Keratinocyte (primary cell): ENCODE results near the gene MLIP. TPM values are rescaled to one million over a fixed set of nuclear protein-coding genes. Genes with fewer than 3 reads are reported as not detected.

Source experiments
- DNase-seq: peaks from one replicate; pipeline ENCODE4 v3.0.0-alpha.2; 2011; ENCODE audit warnings: low read depth, missing footprints, low spot score
- FAIRE-seq: peaks from 2 replicates; lab custom pipeline; 2011; peaks lifted over from hg19 to GRCh38; lab: Jason Lieb, UNC
- H2AFZ ChIP-seq: 2 replicates; pipeline ENCODE4 v1.6.0; 2012; ENCODE audit warnings: low read length, control low read depth, inconsistent platforms; ENCODE audit not compliant: control insufficient read depth
- H3K27ac ChIP-seq: 2 replicates; pipeline ENCODE4 v1.5.1; 2011; ENCODE audit warnings: low read length; ENCODE audit not compliant: control insufficient read depth, insufficient read depth
- H3K27me3 ChIP-seq: 3 replicates; pipeline ENCODE4 v1.6.0; 2011; ENCODE audit warnings: low read length; ENCODE audit not compliant: control insufficient read depth, insufficient read depth; ENCODE audit errors: extremely low read depth
- H3K36me3 ChIP-seq, 2 experiments: 2 replicates in 1 of 2; 3 replicates in 1 of 2; pipeline ENCODE4 v1.5.1; 2011; ENCODE audit warnings: low read length in 2 of 2, mild to moderate bottlenecking in 1 of 2; ENCODE audit not compliant: control insufficient read depth in 2 of 2, insufficient read depth in 2 of 2; ENCODE audit errors: extremely low read depth in 1 of 2
- H3K4me1 ChIP-seq: 3 replicates; pipeline ENCODE4 v1.5.1; 2011; ENCODE audit warnings: low read length; ENCODE audit not compliant: control insufficient read depth, insufficient read depth; ENCODE audit errors: extremely low read depth
- H3K4me2 ChIP-seq: 3 replicates; pipeline ENCODE4 v1.6.0; 2011; ENCODE audit warnings: low read depth, low read length; ENCODE audit not compliant: control insufficient read depth, insufficient read depth; ENCODE audit errors: extremely low read depth
- H3K4me3 ChIP-seq, 3 experiments: fragments of 200-600 bp in 1 of 3; sonication (generic) in 1 of 3; 2 replicates in 2 of 3; 3 replicates in 1 of 3; pipeline ENCODE4 v1.5.1; 2011 to 2016; ENCODE audit warnings: low read length in 3 of 3, mild to moderate bottlenecking in 3 of 3, control low read depth in 2 of 3, inconsistent platforms in 1 of 3, low read depth in 1 of 3, mixed read lengths in 1 of 3, mixed run types in 1 of 3, moderate library complexity in 1 of 3; ENCODE audit not compliant: control insufficient read depth in 2 of 3, insufficient read depth in 2 of 3; ENCODE audit errors: extremely low read depth in 1 of 3
- H3K79me2 ChIP-seq: 2 replicates; pipeline ENCODE4 v1.6.0; 2012; ENCODE audit warnings: low read length; ENCODE audit not compliant: control insufficient read depth, insufficient read depth
- H3K9ac ChIP-seq: 3 replicates; pipeline ENCODE4 v1.6.0; 2011; ENCODE audit warnings: low read length; ENCODE audit not compliant: control insufficient read depth, insufficient read depth; ENCODE audit errors: extremely low read depth
- H3K9me1 ChIP-seq: 3 replicates; pipeline ENCODE4 v1.6.0; 2011; ENCODE audit warnings: low read length; ENCODE audit not compliant: control insufficient read depth, insufficient read depth; ENCODE audit errors: extremely low read depth
- H3K9me3 ChIP-seq: 2 replicates; pipeline ENCODE4 v1.5.1; 2012; ENCODE audit warnings: low read depth, low read length; ENCODE audit not compliant: control insufficient read depth
- H4K20me1 ChIP-seq: 3 replicates; pipeline ENCODE4 v1.6.0; 2011; ENCODE audit warnings: low read length; ENCODE audit not compliant: control insufficient read depth, insufficient read depth; ENCODE audit errors: extremely low read depth
- EZH2 ChIP-seq: IDR thresholded peaks from one replicate; pipeline ENCODE4 v1.6.1; 2012; ENCODE audit warnings: inconsistent platforms, mild to moderate bottlenecking, low read length, moderate library complexity
- dilution Hi-C: fragments of 300-500 bp; cut with MboI; formaldehyde crosslinking; loops from one replicate; pipeline ENCODE4 v1.7.0; 2020; ENCODE audit warnings: low sequenced_read_pairs; ENCODE audit not compliant: extremely low pct_ligation_motif_present
- polyA plus RNA-seq, 5 experiments: library from polyadenylated mRNA; depleted of rRNA in 3 of 5; stranded (reverse) in 3 of 5; stranded (forward) in 1 of 5; unstranded in 1 of 5; fragments of >200 nt; gene quantifications; 1 replicate in 1 of 5; 2 replicates in 3 of 5; 3 replicates in 1 of 5; pipeline versions ENCODE4 v1.2.1 to v1.2.3, GENCODE V29; 2011 to 2012; ENCODE audit warnings: missing spikeins in 2 of 5, low read depth in 1 of 5, low replicate concordance in 1 of 5
- TF ChIP-seq, protein P1 (sequence below), 3 experiments: IDR thresholded peaks in 1 of 3; conservative IDR thresholded peaks in 1 of 3; optimal IDR thresholded peaks in 1 of 3; 2 replicates in 2 of 3; 3 replicates in 1 of 3; pipeline versions ENCODE3 to v1.5.1; 2011; ENCODE audit warnings: low read length in 3 of 3, mild to moderate bottlenecking in 3 of 3, moderate library complexity in 2 of 3, control low read depth in 1 of 3, inconsistent platforms in 1 of 3; ENCODE audit not compliant: insufficient read depth in 2 of 3; ENCODE audit errors: extremely low read depth in 1 of 3

Gene MLIP
- polyA plus RNA-seq, 1 donor (not counting 4 experiments of a cell fraction or from before 2014, with no cell fraction given) = 0.87 TPM

DNA sequence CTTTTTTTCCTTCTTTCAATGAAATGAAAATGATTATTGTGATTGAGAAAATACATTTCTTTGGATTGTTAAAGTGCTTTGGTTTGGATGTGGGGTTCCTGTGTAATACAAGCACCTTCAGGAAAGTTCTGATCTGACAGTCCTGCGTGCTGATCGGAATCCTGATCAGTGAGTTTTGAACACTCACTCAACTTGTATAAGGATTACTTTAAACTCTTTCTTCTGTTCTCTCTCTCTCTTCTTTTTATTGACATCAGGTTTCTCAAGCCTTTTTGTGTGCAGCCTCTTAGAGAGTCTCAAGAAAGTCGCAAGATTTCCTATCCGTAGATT lies 197.7 kb downstream of the MLIP start:
- no peak for FAIRE-seq
- Histone ChIP-seq H3K4me1 (no peaks in the 10 kb centered on the region), H3K79me2 (no peaks in the 10 kb centered on the region), H3K4me2 (no peak overlapping the region), H2AFZ (no peak overlapping the region), H3K4me3 (no peak overlapping the region), H3K9me1 (no peaks in the 10 kb centered on the region), H3K9ac (no peak overlapping the region), H3K27ac (no peak overlapping the region), H4K20me1 (no peaks in the 10 kb centered on the region), H3K36me3 (no peaks in the 10 kb centered on the region), H3K9me3 (no peaks in the 10 kb centered on the region), H3K27me3 (no peaks in the 10 kb centered on the region)
- dilution Hi-C loops = no loop called here
- TF ChIP-seq, protein P1, sequence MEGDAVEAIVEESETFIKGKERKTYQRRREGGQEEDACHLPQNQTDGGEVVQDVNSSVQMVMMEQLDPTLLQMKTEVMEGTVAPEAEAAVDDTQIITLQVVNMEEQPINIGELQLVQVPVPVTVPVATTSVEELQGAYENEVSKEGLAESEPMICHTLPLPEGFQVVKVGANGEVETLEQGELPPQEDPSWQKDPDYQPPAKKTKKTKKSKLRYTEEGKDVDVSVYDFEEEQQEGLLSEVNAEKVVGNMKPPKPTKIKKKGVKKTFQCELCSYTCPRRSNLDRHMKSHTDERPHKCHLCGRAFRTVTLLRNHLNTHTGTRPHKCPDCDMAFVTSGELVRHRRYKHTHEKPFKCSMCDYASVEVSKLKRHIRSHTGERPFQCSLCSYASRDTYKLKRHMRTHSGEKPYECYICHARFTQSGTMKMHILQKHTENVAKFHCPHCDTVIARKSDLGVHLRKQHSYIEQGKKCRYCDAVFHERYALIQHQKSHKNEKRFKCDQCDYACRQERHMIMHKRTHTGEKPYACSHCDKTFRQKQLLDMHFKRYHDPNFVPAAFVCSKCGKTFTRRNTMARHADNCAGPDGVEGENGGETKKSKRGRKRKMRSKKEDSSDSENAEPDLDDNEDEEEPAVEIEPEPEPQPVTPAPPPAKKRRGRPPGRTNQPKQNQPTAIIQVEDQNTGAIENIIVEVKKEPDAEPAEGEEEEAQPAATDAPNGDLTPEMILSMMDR (optimal IDR thresholded peaks at IDR 0.05 in 1 of 3, IDR thresholded peaks at IDR 0.05 in 1 of 3, conservative IDR thresholded peaks at IDR 0.05 in 1 of 3; ENCODE audit: extremely low read depth in 1 of 3, insufficient read depth in 2 of 3, low read length in 3 of 3) = no peak
- TF ChIP-seq EZH2 = no peak
- DNase-seq = no peak

DNA sequence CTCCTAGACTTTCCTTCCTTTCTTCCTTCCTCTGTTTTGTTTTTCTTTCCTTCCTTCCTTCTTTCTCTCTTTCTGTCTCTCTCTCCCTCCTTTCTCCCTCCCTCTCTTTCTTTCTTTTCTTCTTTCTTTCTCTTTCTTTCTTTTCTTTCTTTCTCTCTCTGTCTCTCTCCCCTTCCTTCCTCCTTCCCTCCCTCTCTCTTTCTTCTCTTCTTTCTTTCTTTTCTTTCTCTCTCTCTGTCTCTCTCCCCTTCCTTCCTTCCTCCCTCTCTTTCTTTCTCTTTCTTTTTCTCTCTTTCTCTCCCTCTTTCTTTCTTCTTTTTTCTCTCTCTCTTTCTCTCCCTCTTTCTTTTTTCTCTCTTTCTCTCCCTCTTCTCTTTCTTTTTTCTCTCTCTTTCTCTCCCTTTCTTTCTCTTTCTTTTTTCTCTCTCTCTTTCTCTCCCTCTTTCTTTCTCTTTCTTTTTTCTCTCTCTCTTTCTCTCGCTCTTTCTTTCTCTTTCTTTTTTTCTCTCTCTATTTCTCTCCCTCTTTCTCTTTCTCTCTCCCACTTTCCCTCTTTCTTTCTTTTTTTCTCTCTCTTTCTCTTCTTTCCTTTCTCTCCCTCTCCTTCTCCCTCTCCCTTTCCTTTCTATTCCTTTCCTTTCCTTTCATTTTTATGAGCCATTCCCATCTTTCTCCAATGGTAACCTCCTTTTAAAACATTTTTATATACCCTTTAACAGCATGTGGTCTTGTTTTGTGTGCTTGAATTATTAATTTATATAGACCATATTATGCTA lies 199.3 kb downstream of the MLIP start:
- TF ChIP-seq, protein P1 (optimal IDR thresholded peaks at IDR 0.05 in 1 of 3, IDR thresholded peaks at IDR 0.05 in 1 of 3, conservative IDR thresholded peaks at IDR 0.05 in 1 of 3; ENCODE audit: extremely low read depth in 1 of 3, insufficient read depth in 2 of 3, low read length in 3 of 3) = no peak
- TF ChIP-seq EZH2 = no peak
- no peak overlapping the region for H3K9ac ChIP-seq
- no peak for DNase-seq

More for the DNA sequence above, 199.3 kb downstream of the MLIP start:
- no peaks in the 10 kb centered on the region for H3K4me1 ChIP-seq
- H4K20me1 ChIP-seq = no peaks in the 10 kb centered on the region
- H3K79me2 ChIP-seq = no peaks in the 10 kb centered on the region
- H3K27me3 ChIP-seq = no peaks in the 10 kb centered on the region
- no peak overlapping the region for H3K4me2 ChIP-seq
- FAIRE-seq = no peak
- no peaks in the 10 kb centered on the region for H3K36me3 ChIP-seq
- H2AFZ ChIP-seq = no peak overlapping the region
- no peaks in the 10 kb centered on the region for H3K9me1 ChIP-seq
- no peak overlapping the region for H3K27ac ChIP-seq
- dilution Hi-C loops = no loop called here
- H3K9me3 ChIP-seq = no peaks in the 10 kb centered on the region
- no peak overlapping the region for H3K4me3 ChIP-seq
